Activated T-helper 9 cell treated with anti-CD3 and anti-CD28 coated beads, Interleukin-2, amount 50 U/mL, for 16 hours (primary cell): Measurements from ENCODE around the gene RUSC2.
A peak's percentile ranks its signal among the peaks of the same experiment; 100 is the strongest.
"Not testable (repeated sequence)": the region's sequence is repeated elsewhere in the genome, so short reads cannot be mapped to it uniquely, and the experiment has no call there.

ENCODE experiments used
- DNase-seq: peaks from one replicate; pipeline ENCODE4 v3.0.0-alpha.2; 2020; ENCODE audit warnings: low read depth

RUSC2 gene, protein sequence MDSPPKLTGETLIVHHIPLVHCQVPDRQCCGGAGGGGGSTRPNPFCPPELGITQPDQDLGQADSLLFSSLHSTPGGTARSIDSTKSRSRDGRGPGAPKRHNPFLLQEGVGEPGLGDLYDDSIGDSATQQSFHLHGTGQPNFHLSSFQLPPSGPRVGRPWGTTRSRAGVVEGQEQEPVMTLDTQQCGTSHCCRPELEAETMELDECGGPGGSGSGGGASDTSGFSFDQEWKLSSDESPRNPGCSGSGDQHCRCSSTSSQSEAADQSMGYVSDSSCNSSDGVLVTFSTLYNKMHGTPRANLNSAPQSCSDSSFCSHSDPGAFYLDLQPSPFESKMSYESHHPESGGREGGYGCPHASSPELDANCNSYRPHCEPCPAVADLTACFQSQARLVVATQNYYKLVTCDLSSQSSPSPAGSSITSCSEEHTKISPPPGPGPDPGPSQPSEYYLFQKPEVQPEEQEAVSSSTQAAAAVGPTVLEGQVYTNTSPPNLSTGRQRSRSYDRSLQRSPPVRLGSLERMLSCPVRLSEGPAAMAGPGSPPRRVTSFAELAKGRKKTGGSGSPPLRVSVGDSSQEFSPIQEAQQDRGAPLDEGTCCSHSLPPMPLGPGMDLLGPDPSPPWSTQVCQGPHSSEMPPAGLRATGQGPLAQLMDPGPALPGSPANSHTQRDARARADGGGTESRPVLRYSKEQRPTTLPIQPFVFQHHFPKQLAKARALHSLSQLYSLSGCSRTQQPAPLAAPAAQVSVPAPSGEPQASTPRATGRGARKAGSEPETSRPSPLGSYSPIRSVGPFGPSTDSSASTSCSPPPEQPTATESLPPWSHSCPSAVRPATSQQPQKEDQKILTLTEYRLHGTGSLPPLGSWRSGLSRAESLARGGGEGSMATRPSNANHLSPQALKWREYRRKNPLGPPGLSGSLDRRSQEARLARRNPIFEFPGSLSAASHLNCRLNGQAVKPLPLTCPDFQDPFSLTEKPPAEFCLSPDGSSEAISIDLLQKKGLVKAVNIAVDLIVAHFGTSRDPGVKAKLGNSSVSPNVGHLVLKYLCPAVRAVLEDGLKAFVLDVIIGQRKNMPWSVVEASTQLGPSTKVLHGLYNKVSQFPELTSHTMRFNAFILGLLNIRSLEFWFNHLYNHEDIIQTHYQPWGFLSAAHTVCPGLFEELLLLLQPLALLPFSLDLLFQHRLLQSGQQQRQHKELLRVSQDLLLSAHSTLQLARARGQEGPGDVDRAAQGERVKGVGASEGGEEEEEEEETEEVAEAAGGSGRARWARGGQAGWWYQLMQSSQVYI (N-terminal part only)

DNA sequence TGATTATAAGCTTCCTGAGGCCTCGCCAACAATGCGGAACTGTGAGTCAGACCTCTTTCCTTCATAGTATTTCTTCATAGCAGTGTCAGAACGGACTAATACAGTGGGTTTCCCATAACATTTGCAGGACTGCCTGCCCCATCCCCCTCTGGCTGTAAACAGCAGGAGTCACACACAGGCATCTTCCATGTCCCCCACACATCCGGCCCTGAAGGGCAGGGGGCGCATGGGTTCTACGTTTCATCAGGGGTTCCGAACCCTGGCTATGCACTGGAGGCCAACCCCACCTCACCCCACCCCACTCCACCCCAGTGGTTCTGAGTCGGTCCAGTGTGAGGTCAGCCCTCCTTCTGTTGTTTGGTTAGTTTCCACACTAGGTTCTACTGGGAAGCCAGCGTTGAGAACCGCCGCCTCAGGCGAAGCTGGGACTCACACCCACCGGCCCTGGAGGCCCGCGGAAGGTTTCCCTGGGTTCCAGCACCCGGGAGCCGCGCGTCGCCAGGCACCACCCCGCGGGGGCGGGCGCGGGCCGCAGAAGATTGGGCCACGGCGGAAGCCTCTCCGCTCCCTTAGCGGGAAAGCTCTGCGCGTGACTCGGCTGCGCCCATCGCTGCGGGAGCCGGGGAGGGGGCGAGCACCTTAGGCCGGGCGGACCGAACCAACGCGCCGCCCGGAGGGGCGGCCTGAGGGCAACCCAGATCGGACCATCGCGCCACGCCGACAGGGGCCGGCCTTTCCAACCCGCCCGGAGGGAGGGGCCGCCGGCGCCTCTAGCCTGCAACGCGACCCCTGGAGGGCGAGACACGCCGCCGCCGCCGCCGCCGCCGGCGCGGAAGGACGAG, at the start of gene RUSC2:
RUSC2 (plus strand) TSS at position 799 of the 842 bp plus-strand sequence. CDS start 56,411 bp downstream, outside the sequence.
- peak; percentile 12 for DNase-seq

DNA sequence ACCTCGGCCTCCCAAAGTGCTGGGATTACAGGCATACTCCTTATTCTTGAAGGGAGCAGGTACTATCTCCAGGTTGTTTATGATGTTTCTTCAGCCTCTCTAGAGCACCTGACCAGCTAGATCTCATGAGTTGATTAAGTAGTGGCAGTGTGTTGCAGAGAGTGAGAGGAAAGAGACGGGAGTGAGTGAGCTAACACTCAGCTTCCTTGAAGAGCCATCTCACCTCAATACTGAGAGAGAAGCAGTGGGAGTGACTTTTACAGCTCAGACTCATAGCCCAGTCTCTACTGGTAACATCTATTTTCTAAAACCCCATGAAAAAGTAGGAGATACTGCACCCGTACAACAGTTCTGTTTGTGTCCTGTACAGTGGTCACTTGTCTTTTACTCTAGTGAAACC, 43.9 kb upstream of the RUSC2 start:
- no peak for DNase-seq

DNA sequence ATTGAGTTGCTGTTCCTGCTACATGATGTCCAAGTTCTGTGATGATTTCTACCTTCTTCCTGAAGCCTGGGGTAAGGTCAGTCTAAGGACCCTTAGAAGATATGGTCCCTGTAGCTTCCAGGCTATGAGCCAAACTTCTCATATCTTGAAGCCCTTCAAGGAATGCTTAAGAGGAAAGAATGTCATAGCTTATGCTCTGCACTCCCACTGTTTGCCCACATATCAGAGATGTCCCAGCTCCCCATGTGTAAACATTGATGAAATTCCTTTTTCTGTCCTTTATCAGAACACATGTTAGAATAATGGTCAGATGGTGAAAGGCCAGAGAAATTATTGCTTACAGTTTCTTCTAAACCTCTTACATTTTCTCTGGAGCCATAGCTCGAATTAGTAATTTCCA, 41.4 kb upstream of the RUSC2 start:
- DNase-seq: no peak

DNA sequence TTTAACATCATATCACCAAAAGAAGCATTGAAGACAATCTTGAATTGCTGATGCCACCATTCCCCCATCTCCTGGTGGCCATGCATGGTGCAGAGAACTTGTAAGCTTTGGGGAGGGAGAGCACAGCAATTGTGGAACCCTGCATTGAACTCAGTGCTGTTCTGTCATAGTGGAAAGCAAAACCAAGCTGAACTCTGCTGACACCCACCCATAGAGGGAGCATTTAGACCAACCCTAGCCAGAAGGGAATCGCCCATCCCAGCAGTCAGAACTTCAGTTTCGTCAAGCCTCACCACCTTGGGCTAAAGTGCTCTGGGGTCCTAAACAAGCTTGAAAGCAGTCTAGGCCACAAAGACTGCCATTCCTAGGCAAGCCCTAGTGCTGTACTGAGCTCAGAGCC, 37.4 kb upstream of the RUSC2 start:
- no peak for DNase-seq

DNA sequence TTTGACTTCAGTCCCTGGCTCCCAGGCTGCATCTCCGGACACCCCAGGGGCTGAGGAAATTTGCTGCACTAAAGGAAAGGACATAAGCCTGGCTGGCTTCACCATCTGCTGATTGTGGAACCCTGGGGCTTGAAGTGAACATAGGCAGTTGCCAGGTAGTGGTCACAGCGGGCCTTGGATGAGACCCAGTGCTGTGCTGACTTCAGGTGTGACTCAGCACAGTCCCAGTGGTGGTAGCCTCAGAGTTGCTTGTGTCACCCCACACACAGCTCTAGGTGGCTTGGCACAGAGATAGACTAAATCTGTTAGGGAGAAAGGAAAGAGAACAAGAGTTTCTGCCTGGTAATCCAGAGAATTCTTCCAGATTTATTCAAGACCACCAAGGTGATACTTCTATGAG, 36.1 kb upstream of the RUSC2 start:
- DNase-seq: no peak

DNA sequence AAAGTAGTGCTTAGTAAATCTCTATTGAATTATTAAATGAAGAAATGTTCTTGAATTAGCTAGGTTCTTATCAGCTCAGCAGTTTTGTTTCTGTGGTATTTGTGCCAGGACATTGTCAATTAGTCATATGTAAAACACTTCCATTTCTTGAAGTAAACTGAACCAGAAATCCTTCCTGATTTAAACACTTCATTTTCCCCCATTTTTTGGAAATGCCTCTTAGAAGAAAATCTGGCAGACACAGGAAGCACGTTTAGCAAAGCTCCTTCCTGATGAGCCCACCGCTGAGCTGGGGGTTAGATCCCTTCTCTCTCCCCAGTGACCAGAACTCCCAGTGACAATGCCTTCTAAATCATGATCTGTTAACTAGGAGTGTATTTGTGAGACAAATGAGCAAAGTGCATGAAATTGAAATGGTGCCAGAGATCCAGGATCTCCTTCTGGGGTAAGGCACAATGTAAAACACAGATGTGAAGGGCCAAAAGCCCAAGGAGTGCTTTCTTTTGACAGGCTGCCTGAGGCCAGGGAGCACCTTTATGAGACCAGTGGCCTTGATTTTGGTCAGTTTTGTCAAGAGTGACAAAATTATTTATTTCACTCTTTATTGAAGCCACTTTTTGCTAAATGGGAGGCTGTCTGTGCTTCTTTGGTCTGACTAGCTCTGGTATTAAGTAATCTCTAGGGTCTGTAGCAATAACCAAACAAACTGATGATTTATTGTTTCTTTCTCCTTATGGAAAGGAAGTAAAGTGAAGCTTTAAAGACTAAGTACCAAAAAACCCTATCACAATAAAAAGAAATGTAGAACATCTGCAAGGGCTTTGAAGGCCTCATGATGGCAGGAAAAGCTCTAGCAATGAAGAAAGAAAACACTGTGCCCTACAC, 25.5 kb upstream of the RUSC2 start:
- no peak for DNase-seq

DNA sequence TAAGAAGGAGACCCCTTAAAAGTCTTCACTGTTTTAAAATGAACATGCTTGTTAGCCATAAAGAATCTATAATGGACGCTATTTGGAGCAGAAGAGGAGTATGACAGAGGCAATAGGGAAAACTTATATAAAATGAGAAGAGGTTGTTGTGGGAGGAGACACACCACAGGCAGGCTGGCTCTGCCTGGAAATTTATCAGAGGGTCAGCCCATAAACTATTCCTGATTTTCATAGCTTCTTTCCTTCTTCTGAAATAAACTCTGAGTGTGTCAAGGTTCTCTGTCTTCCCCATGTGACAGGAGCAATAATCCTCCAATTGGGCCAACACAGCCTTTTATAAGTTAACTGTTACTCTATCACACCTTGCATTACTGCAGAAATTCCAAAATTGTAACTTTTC, 19.6 kb upstream of the RUSC2 start:
- DNase-seq: no peak

DNA sequence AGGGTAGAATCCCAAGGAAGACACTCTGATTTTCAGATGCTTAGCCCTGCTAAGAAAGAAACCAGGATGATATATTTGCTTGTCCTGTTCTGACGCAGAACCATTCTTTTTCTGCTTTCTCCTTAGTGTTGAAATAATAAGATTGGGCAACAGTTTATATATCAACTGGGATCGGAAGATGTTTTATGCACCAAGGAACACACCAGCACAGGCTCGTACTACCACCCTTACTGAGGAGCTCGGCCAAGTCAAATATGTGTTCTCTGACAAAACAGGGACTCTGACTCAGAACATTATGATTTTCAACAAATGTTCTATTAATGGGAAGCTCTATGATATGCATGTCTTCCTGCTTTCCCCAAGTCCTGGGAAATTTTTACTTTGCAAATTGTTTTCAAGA, 19.0 kb upstream of the RUSC2 start:
- no peak for DNase-seq

DNA sequence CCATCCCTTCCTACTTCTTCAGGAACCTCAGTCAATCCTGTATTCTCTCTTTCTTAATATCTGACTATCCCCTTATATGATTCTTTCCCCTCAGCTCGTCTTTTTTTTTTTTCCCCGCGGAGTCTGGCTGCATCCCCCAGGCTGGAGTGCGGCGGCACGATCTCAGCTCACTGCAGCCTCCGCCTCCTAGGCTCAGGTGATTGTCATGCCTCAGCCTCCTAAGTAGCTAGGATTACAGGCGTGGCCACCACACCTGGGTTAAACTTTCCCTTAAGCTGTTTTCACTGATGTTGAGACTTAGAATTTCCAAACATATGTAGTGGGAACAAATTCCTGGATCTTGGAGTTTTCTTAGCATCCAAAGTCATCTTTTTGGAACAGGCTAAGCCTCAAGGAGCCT, 13.3 kb upstream of the RUSC2 start:
- no peak for DNase-seq

DNA sequence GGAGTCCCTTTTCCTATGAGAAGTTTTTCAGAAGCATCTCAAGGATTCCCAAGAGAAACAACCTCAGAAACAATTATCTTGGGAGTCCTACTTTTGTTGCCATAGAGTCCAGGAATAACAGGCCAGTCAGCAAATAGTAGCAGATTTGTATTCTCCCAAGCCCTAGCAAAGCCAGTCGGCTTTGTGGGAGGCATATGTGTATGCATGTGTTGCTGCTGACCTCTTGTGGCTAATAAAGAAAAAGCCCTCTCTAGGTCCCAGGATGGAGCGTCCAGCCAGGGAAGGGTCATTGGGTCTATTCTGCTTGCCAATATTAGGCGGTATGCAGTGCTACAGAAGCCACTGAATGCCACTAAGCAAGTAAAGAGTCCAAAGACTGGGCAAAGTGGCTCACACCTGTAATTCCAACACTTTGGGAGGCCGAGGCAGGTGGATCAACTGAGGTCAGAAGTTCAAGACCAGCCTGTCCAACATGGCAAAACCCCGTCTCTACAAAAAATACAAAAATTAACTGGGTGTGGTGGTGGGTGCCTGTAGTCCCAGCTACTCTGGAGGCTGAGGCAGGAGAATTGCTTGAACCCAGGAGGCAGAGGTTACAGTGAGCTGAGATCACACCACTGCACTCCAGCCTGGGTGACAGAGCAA, 12.6 kb upstream of the RUSC2 start:
- not testable (repeated sequence) for DNase-seq

DNA sequence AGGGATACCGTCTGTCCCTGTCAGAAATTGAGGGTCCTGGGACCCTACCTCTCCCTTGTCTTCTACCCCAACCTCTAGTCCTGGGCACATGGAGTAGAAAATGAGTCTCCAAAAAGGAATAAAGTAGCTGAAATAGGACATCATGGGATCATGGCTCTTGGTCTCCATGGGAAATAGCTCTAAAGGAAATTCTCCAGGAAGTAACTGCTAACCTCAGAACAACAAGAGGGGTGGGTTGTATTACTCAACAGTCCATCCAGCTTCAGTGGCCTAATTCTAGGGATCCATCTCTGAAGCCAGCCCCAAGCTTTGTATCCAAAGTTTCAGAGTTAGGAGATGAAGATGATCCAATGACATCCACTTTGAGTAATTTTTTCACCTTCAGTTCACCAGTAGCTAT, 11.0 kb upstream of the RUSC2 start:
- DNase-seq: no peak

DNA sequence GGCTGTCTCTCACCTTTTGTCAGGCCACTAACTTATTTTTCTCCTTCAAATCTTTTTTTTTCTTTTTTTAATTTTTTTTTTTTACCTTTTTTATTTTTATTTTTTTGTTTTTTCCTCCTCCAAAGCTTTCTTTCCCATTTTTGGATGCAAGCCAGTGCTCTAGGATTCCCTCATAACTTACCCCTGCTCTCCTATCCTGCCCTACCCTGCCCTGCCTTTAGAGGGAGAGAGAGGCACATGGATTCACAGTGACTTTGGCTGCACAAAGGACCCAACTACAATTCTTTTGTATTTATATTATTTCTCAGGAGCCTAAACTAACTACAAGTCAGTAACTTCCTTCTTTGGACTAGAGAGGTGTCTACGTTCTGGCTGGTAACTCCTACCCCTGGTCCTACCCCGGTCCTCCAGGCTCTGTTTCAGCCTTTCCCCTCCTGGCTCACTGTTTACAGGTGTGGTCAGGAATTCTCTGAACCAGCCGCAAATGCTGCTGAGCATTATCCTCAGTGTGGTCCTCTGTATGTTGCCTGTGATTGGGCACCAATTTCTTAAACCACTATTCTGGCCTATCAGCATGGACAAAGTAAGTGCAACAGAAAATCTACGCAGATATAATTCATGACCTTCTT, 8.4 kb upstream of the RUSC2 start:
- no peak for DNase-seq

DNA sequence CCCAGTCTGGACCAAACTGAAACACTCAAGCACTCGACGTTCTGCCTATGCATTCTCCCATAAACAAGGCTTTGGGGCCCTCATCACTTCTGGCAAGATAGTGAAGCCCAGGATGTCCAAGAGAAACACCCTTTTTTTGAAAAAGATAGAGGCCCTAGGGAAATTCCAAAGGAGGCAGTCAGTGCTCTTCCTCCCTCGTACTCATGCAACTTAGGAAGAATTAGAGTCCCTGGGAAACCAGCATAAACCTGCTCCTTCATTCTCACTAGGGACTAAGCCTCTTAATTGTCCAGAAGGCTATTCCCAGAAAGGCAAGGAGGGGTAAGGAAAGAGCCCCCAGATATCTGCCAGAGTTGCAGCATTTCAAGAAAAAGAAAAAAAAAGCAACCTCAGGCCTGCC, 7.8 kb upstream of the RUSC2 start:
- DNase-seq: no peak

DNA sequence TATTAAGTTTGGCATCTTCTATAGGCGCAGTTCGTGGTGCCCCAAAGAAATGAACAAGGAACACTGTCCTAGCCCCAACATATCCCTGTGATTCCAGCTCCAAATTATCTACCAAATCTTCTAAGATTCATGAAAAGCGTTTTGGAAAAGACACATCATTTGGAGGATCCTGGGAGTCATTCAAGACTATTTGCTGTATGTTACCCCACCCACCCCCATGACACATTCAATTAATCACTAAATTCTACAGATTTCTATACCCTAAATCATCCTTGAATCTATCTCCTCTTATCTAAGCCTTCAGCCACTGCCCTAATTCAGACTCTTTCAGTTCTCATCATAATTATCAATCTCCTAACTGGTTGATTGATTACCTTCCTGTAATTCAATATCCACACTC, 5.5 kb upstream of the RUSC2 start:
- DNase-seq: no peak

DNA sequence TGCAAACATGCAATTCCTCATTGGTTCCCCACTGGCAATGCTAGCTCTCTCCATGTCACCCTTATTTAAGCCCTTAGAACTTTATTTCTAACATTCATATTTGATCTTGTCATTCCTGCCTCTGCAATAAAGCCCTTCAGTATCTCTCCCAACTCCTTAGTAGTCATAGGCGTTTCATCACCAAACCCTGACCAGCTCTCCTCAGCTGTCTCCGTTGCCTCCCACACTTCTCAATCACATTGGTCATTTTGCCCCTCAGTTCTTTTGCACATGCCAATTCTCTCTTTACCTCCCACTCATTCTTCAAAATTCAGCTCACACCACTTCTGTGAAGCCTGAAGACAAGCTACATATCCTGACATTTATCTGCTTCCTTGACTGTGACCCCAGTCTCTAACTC, 2.8 kb upstream of the RUSC2 start:
- no peak for DNase-seq

DNA sequence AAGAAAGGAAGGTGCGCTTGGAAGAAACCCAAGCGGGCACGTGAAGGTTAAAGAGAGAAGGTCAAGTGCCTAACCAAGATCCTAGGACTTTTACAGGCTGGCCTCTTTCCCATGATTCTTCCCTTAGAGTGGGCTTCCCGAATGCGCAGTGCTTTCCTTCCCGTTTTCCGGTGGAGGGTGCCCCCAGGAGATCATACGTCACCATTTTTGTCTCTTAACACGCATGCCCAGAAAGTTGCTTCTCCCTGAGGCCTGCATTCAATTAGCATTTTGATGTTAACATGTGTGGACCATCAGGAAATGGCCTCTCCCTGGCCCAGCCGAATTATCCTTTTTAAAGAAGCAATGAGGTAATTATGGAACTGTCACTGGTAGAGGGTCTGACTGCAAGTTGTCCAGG, 1.9 kb upstream of the RUSC2 start:
- no peak for DNase-seq

DNA sequence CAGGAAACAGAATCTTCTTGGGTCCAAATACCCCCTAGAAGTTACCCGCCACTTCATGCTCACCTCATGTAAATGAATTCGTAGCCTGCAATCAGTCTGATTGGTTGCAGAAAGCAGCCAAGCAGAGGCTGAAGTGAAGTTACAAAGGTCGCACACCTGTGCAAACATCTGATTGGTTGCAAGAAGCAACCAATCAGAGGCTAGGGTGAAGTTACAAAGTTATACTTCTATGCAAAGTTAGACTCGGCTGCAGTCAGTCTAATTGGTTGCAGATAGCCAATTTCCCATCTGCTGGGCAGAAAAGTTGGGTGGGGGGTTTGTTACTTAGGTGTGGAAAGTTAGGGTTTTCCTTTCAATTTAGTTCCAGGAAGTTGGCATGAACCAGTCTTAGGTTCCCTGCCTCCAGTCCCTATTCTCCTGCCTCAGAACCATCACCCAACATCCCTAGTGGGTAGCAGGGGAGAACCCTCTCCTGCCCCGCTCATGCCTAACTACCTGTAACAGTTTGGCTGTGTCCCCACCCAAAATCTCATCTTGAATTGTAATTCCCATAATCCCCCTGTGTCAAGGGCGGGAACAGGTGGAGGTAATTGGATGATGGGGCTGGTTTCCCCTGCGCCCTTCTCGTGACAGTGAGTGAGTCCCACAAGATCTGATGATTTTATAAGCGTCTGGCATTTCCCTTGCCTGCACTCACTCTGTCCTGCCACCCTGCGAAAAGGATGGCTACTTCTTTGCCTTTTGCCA, 1.2 kb upstream of the RUSC2 start:
- DNase-seq: no peak

DNA sequence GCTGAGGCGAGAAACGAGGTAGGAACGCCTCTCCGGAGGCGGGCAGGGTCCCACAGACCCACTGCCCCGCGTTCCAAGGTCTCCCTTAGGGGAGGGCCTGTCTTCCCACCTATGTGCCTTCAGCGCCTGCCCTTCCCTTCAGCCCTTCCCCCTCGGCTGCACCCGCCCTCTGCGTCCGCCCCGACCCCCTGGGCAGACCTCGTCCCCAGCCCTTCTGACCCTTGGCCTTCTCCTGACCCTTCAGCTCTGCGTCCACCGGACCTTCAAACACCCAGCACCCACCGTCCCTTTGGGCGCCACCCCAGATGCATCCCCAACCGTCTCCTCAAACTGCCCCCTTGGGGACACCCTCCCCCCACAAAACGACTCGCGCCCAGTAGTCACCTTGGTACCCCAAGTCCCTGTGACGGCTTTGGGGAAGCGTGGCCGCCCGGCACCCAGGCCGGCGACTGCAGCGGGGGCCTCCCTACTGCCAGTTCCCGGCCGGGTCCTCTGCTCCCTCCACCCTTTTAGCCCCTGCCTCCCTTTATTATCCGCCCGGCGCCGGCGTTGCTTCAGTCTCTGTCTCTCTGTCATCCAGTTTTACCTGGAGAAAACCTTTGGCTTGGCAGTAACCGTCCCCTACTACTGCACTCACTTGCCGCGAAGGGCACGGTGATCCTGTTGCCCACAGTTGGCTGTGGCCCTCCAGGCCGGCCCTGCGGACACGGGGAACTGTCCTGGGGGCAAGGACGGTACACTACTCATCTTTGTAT, 421 bp downstream of the RUSC2 start:
- DNase-seq: no peak
